ENCODE data around the gene GRIK3. TPM values are rescaled to one million over a fixed set of nuclear protein-coding genes. Genes with fewer than 3 reads are reported as not detected.

The GRIK3 gene
- total and polyA plus RNA-seq, 2 of the 8 experiments (the other 6 are each of a cell fraction or from before 2014, with no cell fraction given): 2.1 to 3.4 TPM

GRCh38 chr1:36782785-36783184 lies 251.5 kb downstream of the GRIK3 start:
- Histone ChIP-seq H3K9me3 (ENCODE audit: insufficient read depth in 2 of 2, low read depth in 1 of 2, low read length in 1 of 2) (no peaks in the 10 kb centered on the region), H2AK5ac (ENCODE audit: low read depth, low read length) (no peak overlapping the region), H3K27me3 (replicated peaks in 1 of 4; ENCODE audit: control insufficient read depth in 3 of 4, extremely low read depth in 1 of 4, insufficient read depth in 3 of 4, low read length in 3 of 4) (no peaks in the 10 kb centered on the region), H3K27ac (ENCODE audit: low read depth, low read length) (no peak overlapping the region), H3K4me1 (replicated peaks in 1 of 4; ENCODE audit: control insufficient read depth in 3 of 4, insufficient read depth in 4 of 4, low read length in 3 of 4) (no peaks in the 10 kb centered on the region; a peak in 1 of 7 replicates), H3K14ac (ENCODE audit: insufficient read length) (no peak overlapping the region), H4K8ac (ENCODE audit: extremely low read depth, insufficient read depth, low read length) (no peak overlapping the region), H3K4me3 (ENCODE audit: extremely low read depth in 1 of 4, insufficient read depth in 2 of 4, low read depth in 3 of 4, low read length in 4 of 4) (no peak overlapping the region), H2BK120ac (replicated peaks; ENCODE audit: low read depth, low read length) (no peak overlapping the region), H3K79me1 (ENCODE audit: low read depth, low read length) (no peaks in the 10 kb centered on the region), H4K91ac (replicated peaks; ENCODE audit: insufficient read length, low read length) (no peak overlapping the region), H2AFZ (ENCODE audit: low read length) (no peak overlapping the region), H3K23ac (ENCODE audit: insufficient read length) (no peak overlapping the region), H4K20me1 (replicated peaks in 1 of 2; ENCODE audit: control insufficient read depth in 1 of 2, insufficient read depth in 2 of 2, low read length in 2 of 2) (no peaks in the 10 kb centered on the region), H2BK15ac (ENCODE audit: low read length) (no peak overlapping the region), H2BK20ac (ENCODE audit: low read length) (no peak overlapping the region), H2BK12ac (ENCODE audit: low read depth, low read length) (no peak overlapping the region), H4K5ac (ENCODE audit: insufficient read length, low read depth, low read length) (no peak overlapping the region), H3K23me2 (ENCODE audit: low read depth, low read length) (no peaks in the 10 kb centered on the region), H3K18ac (ENCODE audit: extremely low read depth, low read length) (no peak overlapping the region), H3K4ac (replicated peaks; ENCODE audit: insufficient read length, low read depth, low read length) (no peak overlapping the region), H3K56ac (replicated peaks; ENCODE audit: insufficient read length, low read depth, low read length) (no peak overlapping the region), H3K4me2 (ENCODE audit: insufficient read depth in 1 of 2, low read depth in 2 of 2, low read length in 2 of 2) (no peak overlapping the region), H2BK5ac (ENCODE audit: low read depth, low read length) (no peak overlapping the region), H3K79me2 (ENCODE audit: control insufficient read depth in 1 of 2, insufficient read depth in 2 of 2, low read length in 2 of 2) (no peaks in the 10 kb centered on the region), H3K9ac (replicated peaks in 1 of 4; ENCODE audit: extremely low read depth in 1 of 4, low read depth in 3 of 4, low read length in 3 of 4) (no peak overlapping the region), H3K36me3 (ENCODE audit: control insufficient read depth in 2 of 4, insufficient read depth in 4 of 4, low read length in 3 of 4) (no peaks in the 10 kb centered on the region)
- no peak for DNase-seq (ENCODE audit: low read depth in 1 of 2, low spot score in 2 of 2)
- FAIRE-seq: no peak
- 84% methylated on average over 2 of the region's 2 CpGs; no CpG with 5 or more reads in 1 of the 2 experiments for WGBS, 2 experiments (ENCODE audit: extremely low coverage in 1 of 2, insufficient coverage in 1 of 2, insufficient read length in 1 of 2, insufficient replicate concordance in 2 of 2, low coverage in 1 of 2, low lambda C conversion rate in 2 of 2, missing lambda C conversion rate in 1 of 2)
- ChIA-PET POLR2A (ENCODE audit: partially characterized antibody) (interaction anchor here (0.9 to 1.5 kb wide), 2 partner anchors 11 to 13 kb away, joined by 3 to 4 read pairs; no protein-coding TSS in a partner anchor), CTCF (ENCODE audit: partially characterized antibody) (interaction anchor here (0.8 to 2.0 kb wide), 9 partner anchors 11 to 81 kb away, joined by 3 to 6 read pairs (median 4); no protein-coding TSS in a partner anchor)
- TF ChIP-seq RXRA (IDR thresholded peaks at IDR 0.05; ENCODE audit: insufficient read depth, low read depth, low read length) (no peak), CEBPB (IDR thresholded peaks at IDR 0.05; ENCODE audit: low read depth, low read length) (no peak)
